Stomach (tissue), 9 donors: ENCODE measurements around the gene RBPMS2. TPM values are rescaled to one million over a fixed set of nuclear protein-coding genes. Genes with fewer than 3 reads are reported as not detected.

Experiments used
- DNase-seq, 2 donors: peaks; one replicate each; pipeline versions ENCODE4 v3.0.0 to v3.0.0-alpha.2; 2013 to 2019
- H3K27ac ChIP-seq, 5 donors: fragments of 200-600 bp in 4 of 5; sonication (generic) in 4 of 5; one replicate each; pipeline ENCODE4 v1.5.1; 2013 to 2019; ENCODE audit warnings: mild to moderate bottlenecking in 1 of 5, moderate library complexity in 1 of 5
- H3K27me3 ChIP-seq, 3 donors: fragments of 200-600 bp; sonication (generic); one replicate each; pipeline ENCODE4 v1.5.1; 2017 to 2019; ENCODE audit warnings: mixed run types in 1 of 3
- H3K36me3 ChIP-seq, 4 donors: fragments of 200-600 bp; sonication (generic); 1 replicate in 3 of 4; 2 replicates in 1 of 4; pipeline ENCODE4 v1.5.1; 2016 to 2019
- H3K4me1 ChIP-seq, 4 donors: fragments of 200-600 bp; sonication (generic); one replicate each; pipeline ENCODE4 v1.5.1; 2016 to 2019
- H3K4me3 ChIP-seq, 4 donors: fragments of 200-600 bp; sonication (generic) in 3 of 4; one replicate each; pipeline ENCODE4 v1.5.1; 2016 to 2019; ENCODE audit warnings: mild to moderate bottlenecking in 1 of 4
- H3K9me3 ChIP-seq, 4 donors: fragments of 200-600 bp; sonication (generic); one replicate each; pipeline ENCODE4 v1.5.1; 2016 to 2019
- EP300 ChIP-seq: sonication (generic); formaldehyde crosslinking; IDR thresholded peaks from one replicate; pipeline ENCODE4 v1.6.1; 2017; ENCODE audit warnings: antibody characterized with exemption
- POLR2A ChIP-seq, 4 donors: fragments of 450-650 bp; IDR thresholded peaks; one replicate each; pipeline ENCODE4 v1.6.1; 2016; ENCODE audit warnings: antibody characterized with exemption in 4 of 4, control low read depth in 2 of 4, mild to moderate bottlenecking in 1 of 4, moderate library complexity in 1 of 4
- POLR2AphosphoS5 ChIP-seq, 3 donors: sonication (generic); formaldehyde crosslinking; IDR thresholded peaks; one replicate each; pipeline ENCODE4 v1.6.1; 2016; ENCODE audit warnings: antibody characterized with exemption in 3 of 3
- WGBS, 5 donors: extraction: QIAGEN DNeasy Blood & Tissue Kit in 3 of 5; methylation state at CpG; one replicate each; pipeline versions ENCODE4 v1.1.5 to v1.1.7; 2013 to 2018; 5-methylcytosine and 5-hydroxymethylcytosine counted together
- intact Hi-C: fragments of 100-400 bp; cut with DNase I; formaldehyde crosslinking; loops from one replicate; pipeline ENCODE4 v1.15.1; 2023; ENCODE audit warnings: low total_unique reads
- polyA plus RNA-seq, 3 donors: library from polyadenylated mRNA; stranded (reverse); fragments of 200-250 nt; gene quantifications; one replicate each; pipeline ENCODE4 v1.2.3, GENCODE V29; 2013
- total RNA-seq, 5 donors: library from RNA; depleted of rRNA; stranded (reverse); fragments of >200 nt; gene quantifications; one replicate each; pipeline versions ENCODE4 v1.1.0 to v1.2.3, GENCODE V29; 2014 to 2016
- TF ChIP-seq, protein P1 (sequence below), 7 experiments: fragments of 450-650 bp in 4 of 7; fragments of 200-600 bp in 3 of 7; sonication (generic) in 3 of 7; IDR thresholded peaks; one replicate each; pipeline ENCODE4 v1.5.1; 2016 to 2019; ENCODE audit warnings: antibody characterized with exemption in 7 of 7, control low read depth in 2 of 7, mild to moderate bottlenecking in 1 of 7
- donor health status: healthy with polysubstance abuse.
- donor health status: Bipolar disorder and iron deficiency.
- donor health status: healthy.

The RBPMS2 gene
- total and polyA plus RNA-seq, 8 donors, result 2.3 to 38.8 (median 9.1) TPM

GRCh38 chr15:64772488-64772887 is 2.9 kb downstream of the RBPMS2 start:
- Histone ChIP-seq H3K4me3 (peak overlapping the region in 1 of 4 donors; percentile 80), H3K27me3 (peaks cover 0 to 37% (median 24%) of the 10 kb centered on the region in 3 donors), H3K27ac (peak overlapping the region in 3 of 5 donors; percentile 3 to 92 (median 25)), H3K36me3 (no peaks in the 10 kb centered on the region), H3K4me1 (peaks cover 9 to 45% (median 23%) of the 10 kb centered on the region in 4 donors), H3K9me3 (no peaks in the 10 kb centered on the region)
- DNase-seq, result no peak
- TF ChIP-seq POLR2AphosphoS5 (IDR thresholded peaks at IDR 0.05) (no peak), EP300 (no peak), POLR2A (IDR thresholded peaks at IDR 0.05) (no peak)
- TF ChIP-seq, protein P1, sequence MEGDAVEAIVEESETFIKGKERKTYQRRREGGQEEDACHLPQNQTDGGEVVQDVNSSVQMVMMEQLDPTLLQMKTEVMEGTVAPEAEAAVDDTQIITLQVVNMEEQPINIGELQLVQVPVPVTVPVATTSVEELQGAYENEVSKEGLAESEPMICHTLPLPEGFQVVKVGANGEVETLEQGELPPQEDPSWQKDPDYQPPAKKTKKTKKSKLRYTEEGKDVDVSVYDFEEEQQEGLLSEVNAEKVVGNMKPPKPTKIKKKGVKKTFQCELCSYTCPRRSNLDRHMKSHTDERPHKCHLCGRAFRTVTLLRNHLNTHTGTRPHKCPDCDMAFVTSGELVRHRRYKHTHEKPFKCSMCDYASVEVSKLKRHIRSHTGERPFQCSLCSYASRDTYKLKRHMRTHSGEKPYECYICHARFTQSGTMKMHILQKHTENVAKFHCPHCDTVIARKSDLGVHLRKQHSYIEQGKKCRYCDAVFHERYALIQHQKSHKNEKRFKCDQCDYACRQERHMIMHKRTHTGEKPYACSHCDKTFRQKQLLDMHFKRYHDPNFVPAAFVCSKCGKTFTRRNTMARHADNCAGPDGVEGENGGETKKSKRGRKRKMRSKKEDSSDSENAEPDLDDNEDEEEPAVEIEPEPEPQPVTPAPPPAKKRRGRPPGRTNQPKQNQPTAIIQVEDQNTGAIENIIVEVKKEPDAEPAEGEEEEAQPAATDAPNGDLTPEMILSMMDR (IDR thresholded peaks at IDR 0.05), result no peak
- intact Hi-C loops, result no loop called here
- 47 to 55% (median 50%) methylated on average over 3 of the region's 3 CpGs for WGBS, 5 donors

- Histone ChIP-seq H3K27ac (peak overlapping the region in 1 of 5 donors; percentile 42), H3K9me3 (no peaks in the 10 kb centered on the region), H3K27me3 (peaks cover 0 to 25% (median 14%) of the 10 kb centered on the region in 3 donors), H3K4me3 (no peak overlapping the region), H3K36me3 (no peaks in the 10 kb centered on the region), H3K4me1 (peaks cover 0 to 29% (median 11%) of the 10 kb centered on the region in 4 donors)
- intact Hi-C loops, result no loop called here
- DNase-seq, result no peak
- WGBS, 5 donors, result 58 to 75% (median 71%) methylated on average over 2 of the region's 2 CpGs
- no peak for TF ChIP-seq POLR2AphosphoS5 (IDR thresholded peaks at IDR 0.05)
- no peak for TF ChIP-seq EP300
- no peak for TF ChIP-seq POLR2A (IDR thresholded peaks at IDR 0.05)
These were observed 4.8 kb downstream of the RBPMS2 start for GRCh38 chr15:64770626-64771025.

GRCh38 chr15:64767203-64767602 is 8.2 kb downstream of the RBPMS2 start:
- no peak overlapping the region for H3K4me3 ChIP-seq
- WGBS, 5 donors, result 82 to 100% (median 87%) methylated on average over 1 to 7 of the region's 7 CpGs
- H3K9me3 ChIP-seq, result no peaks in the 10 kb centered on the region
- H3K36me3 ChIP-seq, result no peaks in the 10 kb centered on the region
- DNase-seq, result no peak
- TF ChIP-seq POLR2AphosphoS5 (IDR thresholded peaks at IDR 0.05), result no peak
- peak overlapping the region in 2 of 5 donors; percentile 17 to 51 for H3K27ac ChIP-seq
- H3K4me1 ChIP-seq, result peaks cover 0 to 14% (median 5%) of the 10 kb centered on the region in 4 donors
- intact Hi-C loops, result no loop called here
- no peaks in the 10 kb centered on the region for H3K27me3 ChIP-seq

DNA sequence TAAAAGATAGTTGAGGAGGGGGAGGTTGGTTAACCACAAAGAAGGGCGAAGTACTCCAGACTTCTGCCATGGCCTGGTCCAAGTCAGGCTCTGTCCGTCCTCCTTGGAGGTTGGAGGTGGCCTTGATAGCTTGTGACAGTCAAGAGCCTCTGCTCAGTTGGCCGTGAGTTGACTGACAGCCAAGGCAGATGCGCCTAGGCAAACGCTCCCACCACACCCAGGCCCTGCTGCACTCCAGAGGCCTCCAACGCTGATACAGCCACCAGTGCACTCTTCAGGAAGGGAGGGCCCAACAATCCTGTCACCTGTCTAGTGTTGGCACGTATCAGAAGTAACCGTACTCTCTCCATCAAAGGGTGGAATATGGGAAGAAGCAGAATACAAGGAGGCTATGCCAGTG is 9.3 kb downstream of the RBPMS2 start:
- peak overlapping the region in 1 of 5 donors; percentile 51 for H3K27ac ChIP-seq
- 71 to 85% (median 80%) methylated on average over 7 to 8 of the region's 8 CpGs for WGBS, 5 donors

DNA sequence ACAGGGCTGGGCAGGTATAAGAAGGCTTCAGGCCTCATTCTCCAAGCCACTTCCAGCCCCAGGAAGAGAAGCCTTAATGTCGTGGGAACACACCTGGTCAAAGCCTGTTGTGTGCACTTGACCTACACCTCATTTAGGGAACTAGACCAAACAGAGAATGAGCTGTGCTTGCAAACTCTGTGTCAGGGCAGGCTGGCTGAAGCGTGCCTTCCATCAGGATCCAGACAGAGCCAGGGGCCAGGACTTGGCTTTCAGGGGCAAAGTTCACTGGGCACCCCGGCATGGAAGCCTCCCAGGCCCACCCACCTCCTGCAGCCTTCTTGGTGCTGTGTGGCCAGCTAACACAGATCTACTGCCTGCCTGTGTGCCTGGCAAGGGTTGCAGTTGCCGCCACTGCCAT is 11.5 kb downstream of the RBPMS2 start:
- 58 to 65% (median 59%) methylated on average over 4 of the region's 4 CpGs for WGBS, 5 donors
- Histone ChIP-seq H3K27me3 (no peaks in the 10 kb centered on the region), H3K4me1 (peaks cover 0 to 17% (median 2%) of the 10 kb centered on the region in 4 donors), H3K4me3 (no peak overlapping the region), H3K27ac (peak overlapping the region in 4 of 5 donors; percentile 20 to 76 (median 58)), H3K36me3 (no peaks in the 10 kb centered on the region), H3K9me3 (no peaks in the 10 kb centered on the region)
- DNase-seq, result no peak
- intact Hi-C loops, result no loop called here
- TF ChIP-seq, protein P1 (IDR thresholded peaks at IDR 0.05), result no peak
- no peak for TF ChIP-seq POLR2AphosphoS5 (IDR thresholded peaks at IDR 0.05)
- no peak for TF ChIP-seq POLR2A (IDR thresholded peaks at IDR 0.05)
- no peak for TF ChIP-seq EP300

More for the DNA sequence above, 9.3 kb downstream of the RBPMS2 start:
- peaks cover 0 to 12% (median 0%) of the 10 kb centered on the region in 4 donors for H3K4me1 ChIP-seq
- no peaks in the 10 kb centered on the region for H3K9me3 ChIP-seq
- no peak for DNase-seq
- H3K36me3 ChIP-seq, result no peaks in the 10 kb centered on the region
- H3K4me3 ChIP-seq, result no peak overlapping the region
- TF ChIP-seq POLR2AphosphoS5 (IDR thresholded peaks at IDR 0.05), result no peak
- TF ChIP-seq POLR2A (IDR thresholded peaks at IDR 0.05), result no peak
- TF ChIP-seq EP300, result no peak
- TF ChIP-seq, protein P1 (IDR thresholded peaks at IDR 0.05), result no peak
- no peaks in the 10 kb centered on the region for H3K27me3 ChIP-seq
- intact Hi-C loops, result no loop called here
